ENCODE data around the gene MYO1D.
A peak's percentile ranks its signal among the peaks of the same experiment; 100 is the strongest.

MYO1D gene

DNA sequence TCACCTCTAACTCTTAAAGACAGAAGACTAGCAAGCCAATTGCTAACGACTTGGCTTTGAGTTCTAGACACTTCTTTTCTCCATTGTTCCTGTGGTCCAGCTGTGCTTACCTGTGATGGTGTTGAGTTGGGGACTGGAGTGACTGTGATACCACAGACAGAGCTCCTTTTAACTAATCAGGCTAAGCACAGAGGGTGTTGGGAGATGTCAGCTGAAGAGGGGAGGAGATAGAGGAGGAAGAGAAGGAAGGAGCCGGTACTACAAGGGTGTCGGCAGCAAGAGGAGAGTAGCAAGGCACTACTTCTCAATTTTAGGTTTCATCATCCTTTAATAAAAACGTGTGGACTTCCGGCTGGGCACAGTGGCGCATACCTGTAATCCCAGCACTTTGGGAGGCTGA lies 5.1 kb upstream of the MYO1D start:
- Histone ChIP-seq H3K27ac (no peak overlapping the region), H3K9me3 (ENCODE audit: severe bottlenecking) (no peaks in the 10 kb centered on the region), H3K36me3 (no peaks in the 10 kb centered on the region), H3K27me3 (ENCODE audit: insufficient read depth, low read depth, severe bottlenecking) (peaks cover 3% of the 10 kb centered on the region), H3K4me3 (ENCODE audit: low read depth, low read length) (no peak overlapping the region)
- TF ChIP-seq CTCF (IDR thresholded peaks at IDR 0.05; ENCODE audit: low read depth, low read length), result no peak
- no peak for DNase-seq

- DNase-seq, result no peak
- no peak overlapping the region for H3K4me3 ChIP-seq (ENCODE audit: low read depth, low read length)
- H3K36me3 ChIP-seq, result peaks cover 3% of the 10 kb centered on the region; the same call in 1 of the 2 replicates
- peaks cover 3% of the 10 kb centered on the region for H3K27me3 ChIP-seq (ENCODE audit: insufficient read depth, low read depth, severe bottlenecking)
- no peak overlapping the region for H3K27ac ChIP-seq
- H3K9me3 ChIP-seq (ENCODE audit: severe bottlenecking), result no peaks in the 10 kb centered on the region
- no peak for TF ChIP-seq CTCF (IDR thresholded peaks at IDR 0.05; ENCODE audit: low read depth, low read length)
Measured at GRCh38 chr17:32880671-32881453, 3.9 kb upstream of the MYO1D start.

DNA sequence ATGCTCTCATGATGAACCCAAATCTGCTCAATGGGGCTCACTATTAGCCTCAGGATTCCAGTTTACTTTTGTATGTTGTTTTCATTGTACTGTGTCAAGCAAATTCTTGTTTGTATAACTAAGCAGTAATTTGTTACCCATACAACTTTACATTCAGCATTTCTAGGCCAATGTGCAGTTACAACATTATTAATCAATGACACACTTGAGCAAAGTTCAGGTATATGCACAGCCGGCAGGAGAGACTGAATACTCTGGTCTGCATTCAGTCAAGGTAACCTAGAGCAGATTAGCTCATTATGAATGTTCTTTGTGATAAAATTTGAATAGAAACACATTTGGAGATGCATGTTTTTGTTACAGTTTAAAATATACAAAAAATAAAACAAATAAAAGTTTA lies 2.2 kb upstream of the MYO1D start:
- H3K4me3 ChIP-seq (ENCODE audit: low read depth, low read length), result no peak overlapping the region
- DNase-seq, result no peak
- TF ChIP-seq CTCF (IDR thresholded peaks at IDR 0.05; ENCODE audit: low read depth, low read length), result no peak
- H3K36me3 ChIP-seq, result peaks cover 3% of the 10 kb centered on the region; the same call in 1 of the 2 replicates
- H3K27me3 ChIP-seq (ENCODE audit: insufficient read depth, low read depth, severe bottlenecking), result peaks cover 3% of the 10 kb centered on the region
- H3K9me3 ChIP-seq (ENCODE audit: severe bottlenecking), result no peaks in the 10 kb centered on the region
- no peak overlapping the region for H3K27ac ChIP-seq

DNA sequence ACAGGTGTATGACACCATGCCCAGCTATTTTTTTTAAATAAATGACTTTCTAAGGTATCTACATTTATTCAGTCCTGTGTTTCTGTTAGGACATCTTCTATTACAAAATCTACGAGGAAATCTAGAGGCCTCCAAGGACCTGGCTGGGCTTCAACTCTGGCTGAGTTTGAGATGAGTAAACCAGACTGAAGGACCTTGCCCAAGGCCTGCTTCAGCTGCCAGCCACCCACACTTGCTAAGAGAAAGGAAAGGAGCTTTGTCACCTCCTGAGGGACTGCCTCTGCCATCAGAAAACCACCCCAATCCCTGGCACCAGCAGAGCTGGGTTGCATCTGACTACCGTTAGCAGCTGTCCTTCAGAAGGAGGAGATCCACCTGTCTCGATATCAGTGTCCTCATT lies 1.3 kb upstream of the MYO1D start:
- DNase-seq, result no peak
- H3K27me3 ChIP-seq (ENCODE audit: insufficient read depth, low read depth, severe bottlenecking), result peaks cover 3% of the 10 kb centered on the region
- no peak overlapping the region for H3K4me3 ChIP-seq (ENCODE audit: low read depth, low read length)
- H3K36me3 ChIP-seq, result peaks cover 3% of the 10 kb centered on the region; the same call in 1 of the 2 replicates
- no peak for TF ChIP-seq CTCF (IDR thresholded peaks at IDR 0.05; ENCODE audit: low read depth, low read length)
- no peak overlapping the region for H3K27ac ChIP-seq
- no peaks in the 10 kb centered on the region for H3K9me3 ChIP-seq (ENCODE audit: severe bottlenecking)

DNA sequence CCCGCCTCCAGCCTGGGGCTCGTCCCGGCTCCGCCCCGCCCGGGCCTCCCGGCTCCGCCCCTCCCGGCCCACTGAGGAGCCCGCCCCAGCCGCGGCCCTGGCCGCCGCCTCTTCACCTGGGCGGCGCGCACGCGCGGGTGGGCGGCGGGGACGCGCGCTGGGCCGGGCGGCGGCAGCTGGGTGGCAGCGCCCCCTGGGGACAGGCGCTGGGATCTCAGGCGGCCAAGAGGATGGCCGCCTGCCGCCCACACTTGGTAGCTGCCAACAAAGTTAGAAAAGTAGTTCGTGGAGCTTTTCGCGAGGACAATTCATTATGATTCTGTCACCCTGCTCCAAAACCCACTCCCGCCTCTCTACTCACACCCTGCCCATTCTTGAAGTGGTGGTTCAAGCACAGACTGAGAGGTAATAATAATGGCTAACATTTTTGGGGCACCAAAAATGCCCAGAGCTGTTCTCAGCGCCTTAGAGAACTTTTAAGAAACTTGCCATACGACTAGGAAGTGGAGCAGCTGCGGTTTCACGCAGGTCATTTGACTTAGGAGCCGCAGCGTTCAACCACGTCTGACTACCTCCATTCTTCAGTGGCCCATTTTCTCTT lies 340 bp upstream of the MYO1D start:
- peak; percentile 86 for DNase-seq
- TF ChIP-seq CTCF (IDR thresholded peaks at IDR 0.05; ENCODE audit: low read depth, low read length), result peak; percentile 84
- Histone ChIP-seq H3K27me3 (ENCODE audit: insufficient read depth, low read depth, severe bottlenecking) (peaks cover 3% of the 10 kb centered on the region), H3K27ac (peak overlapping the region; percentile 65), H3K9me3 (ENCODE audit: severe bottlenecking) (no peaks in the 10 kb centered on the region), H3K36me3 (peaks cover 3% of the 10 kb centered on the region; the same call in 1 of the 2 replicates), H3K4me3 (ENCODE audit: low read depth, low read length) (peak overlapping the region; percentile 79)

Data from WERI-Rb-1 (cell line).